ENCODE data around the gene ORC5. TPM values are rescaled to one million over a fixed set of nuclear protein-coding genes. Genes with fewer than 3 reads are reported as not detected.

Gene ORC5
- total RNA-seq, 1 experiment from 2014 or later = 25.9 TPM

DNA sequence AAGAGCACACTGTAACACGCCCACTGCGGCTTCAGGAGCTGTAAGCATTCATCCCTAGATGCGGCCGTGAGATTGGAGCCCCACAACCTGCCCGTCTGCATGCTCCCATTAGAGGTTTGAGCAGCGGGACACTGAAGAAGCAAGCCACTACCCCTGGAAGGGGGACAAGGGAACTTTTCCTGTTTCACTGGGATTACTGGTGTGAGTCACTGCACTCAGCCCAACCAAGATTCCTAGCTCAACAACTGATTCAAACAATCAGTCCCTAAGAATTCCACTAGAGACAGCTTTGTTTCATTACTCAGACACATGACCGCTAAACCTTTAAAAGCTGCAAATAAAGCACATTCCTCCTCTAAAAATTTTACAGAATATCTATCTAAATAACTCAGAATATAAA lies 69.8 kb downstream of the ORC5 start:
- Histone ChIP-seq H2AK5ac (ENCODE audit: insufficient read length, low read length) (no peak overlapping the region), H3K56ac (ENCODE audit: insufficient read length, low read depth, low read length) (no peak overlapping the region), H4K5ac (ENCODE audit: insufficient read length, low read depth, low read length) (no peak overlapping the region), H3K27ac (ENCODE audit: insufficient read length, low read depth, low read length) (no peak overlapping the region), H3K9ac (ENCODE audit: extremely low read depth, insufficient read length, low read length) (no peak overlapping the region), H3K79me2 (ENCODE audit: insufficient read depth, low read length) (no peaks in the 10 kb centered on the region), H3K4ac (ENCODE audit: low read depth, low read length) (no peak overlapping the region), H2BK12ac (ENCODE audit: insufficient read length, low read depth, low read length) (no peak overlapping the region), H2BK5ac (ENCODE audit: insufficient read length, low read length) (no peak overlapping the region), H3T11ph (ENCODE audit: low read length) (no peak overlapping the region), H3K79me1 (ENCODE audit: insufficient read depth, low read depth, low read length, poor library complexity, severe bottlenecking) (no peaks in the 10 kb centered on the region), H2BK120ac (ENCODE audit: low read depth, low read length, poor library complexity, severe bottlenecking) (no peak overlapping the region), H2BK20ac (ENCODE audit: low read depth, low read length, poor library complexity, severe bottlenecking) (no peak overlapping the region), H3K23me2 (ENCODE audit: insufficient read length, low read depth, low read length, poor library complexity, severe bottlenecking) (no peaks in the 10 kb centered on the region), H3K27me3 (ENCODE audit: insufficient read depth, low read length) (no peaks in the 10 kb centered on the region), H4K91ac (ENCODE audit: insufficient read length, low read depth, low read length) (no peak overlapping the region), H3K18ac (ENCODE audit: insufficient read length, low read depth, low read length) (no peak overlapping the region), H4K20me1 (ENCODE audit: control insufficient read depth, insufficient read depth, insufficient read length) (no peaks in the 10 kb centered on the region), H3K9me3 (ENCODE audit: control insufficient read depth, low read depth, low read length) (no peaks in the 10 kb centered on the region), H3K14ac (ENCODE audit: insufficient read depth, low read length) (no peak overlapping the region), H2AFZ (ENCODE audit: low read length) (no peak overlapping the region), H2BK15ac (ENCODE audit: low read depth, low read length) (no peak overlapping the region), H3K4me2 (ENCODE audit: insufficient read depth, insufficient read length, low read length) (no peak overlapping the region), H3K4me1 (ENCODE audit: insufficient read depth, low read length) (no peaks in the 10 kb centered on the region), H4K8ac (replicated peaks; ENCODE audit: insufficient read length, low read depth, low read length) (no peak overlapping the region), H3K23ac (ENCODE audit: insufficient read length, low read depth, low read length) (no peak overlapping the region)
- Mint-ChIP-seq H3K9me3 (no peaks in the 10 kb centered on the region), H3K36me3 (ENCODE audit: insufficient read depth in 1 of 3, low read depth in 3 of 3) (peaks cover 0 to 8% (median 7%) of the 10 kb centered on the region in 3 experiments; a peak in 4 of 7 replicates), H3K27me3 (ENCODE audit: low read depth) (no peaks in the 10 kb centered on the region), H3K4me3 (no peak overlapping the region), H3K4me1 (0 out of 4 replicates have a peak, but pooled peaks cover 0 to 5% of the 10 kb centered on the region in 2 experiments), H3K27ac (no peak overlapping the region)
- DNase-seq = peak; percentile 31
- TF ChIP-seq, protein P1, sequence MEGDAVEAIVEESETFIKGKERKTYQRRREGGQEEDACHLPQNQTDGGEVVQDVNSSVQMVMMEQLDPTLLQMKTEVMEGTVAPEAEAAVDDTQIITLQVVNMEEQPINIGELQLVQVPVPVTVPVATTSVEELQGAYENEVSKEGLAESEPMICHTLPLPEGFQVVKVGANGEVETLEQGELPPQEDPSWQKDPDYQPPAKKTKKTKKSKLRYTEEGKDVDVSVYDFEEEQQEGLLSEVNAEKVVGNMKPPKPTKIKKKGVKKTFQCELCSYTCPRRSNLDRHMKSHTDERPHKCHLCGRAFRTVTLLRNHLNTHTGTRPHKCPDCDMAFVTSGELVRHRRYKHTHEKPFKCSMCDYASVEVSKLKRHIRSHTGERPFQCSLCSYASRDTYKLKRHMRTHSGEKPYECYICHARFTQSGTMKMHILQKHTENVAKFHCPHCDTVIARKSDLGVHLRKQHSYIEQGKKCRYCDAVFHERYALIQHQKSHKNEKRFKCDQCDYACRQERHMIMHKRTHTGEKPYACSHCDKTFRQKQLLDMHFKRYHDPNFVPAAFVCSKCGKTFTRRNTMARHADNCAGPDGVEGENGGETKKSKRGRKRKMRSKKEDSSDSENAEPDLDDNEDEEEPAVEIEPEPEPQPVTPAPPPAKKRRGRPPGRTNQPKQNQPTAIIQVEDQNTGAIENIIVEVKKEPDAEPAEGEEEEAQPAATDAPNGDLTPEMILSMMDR (conservative IDR thresholded peaks at IDR 0.05) = no peak
- no CpG with 5 or more reads among the region's 7 CpGs for WGBS (ENCODE audit: extremely low coverage, insufficient read length, low lambda C conversion rate)
